Kidney epithelial cell (primary cell): ENCODE measurements around the gene STAC. TPM values are rescaled to one million over a fixed set of nuclear protein-coding genes. Genes with fewer than 3 reads are reported as not detected.
A peak's percentile ranks its signal among the peaks of the same experiment; 100 is the strongest.

Experiments used
- DNase-seq: peaks from one replicate; pipeline ENCODE4 v3.0.0-alpha.2; 2010; ENCODE audit warnings: low read depth
- H3K27me3 ChIP-seq: 2 replicates; pipeline ENCODE4 v1.6.0; 2011; ENCODE audit warnings: low read length; ENCODE audit not compliant: control insufficient read depth, insufficient read depth
- H3K36me3 ChIP-seq: 2 replicates; pipeline ENCODE4 v1.5.1; 2011; ENCODE audit warnings: low read length; ENCODE audit not compliant: control insufficient read depth, insufficient read depth
- H3K4me3 ChIP-seq: 2 replicates; pipeline ENCODE4 v1.5.1; 2011; ENCODE audit warnings: low read depth, mild to moderate bottlenecking, control low read depth, low read length
- CTCF ChIP-seq: IDR thresholded peaks from 2 replicates; pipeline ENCODE4 v1.5.1; 2011; ENCODE audit warnings: mild to moderate bottlenecking, moderate library complexity, low read length, control low read depth, inconsistent platforms; ENCODE audit not compliant: insufficient read depth, poor library complexity, severe bottlenecking
- total RNA-seq: library from RNA; depleted of rRNA; stranded (reverse); fragments of >200 nt; gene quantifications from 2 replicates; pipeline ENCODE4 v1.2.3, GENCODE V29; 2015

The STAC gene
- total RNA-seq, 1 donor from 2014 or later: 15.3 TPM

- no peak overlapping the region for H3K4me3 ChIP-seq
- no peaks in the 10 kb centered on the region for H3K36me3 ChIP-seq
- no peak for DNase-seq
- no peaks in the 10 kb centered on the region for H3K27me3 ChIP-seq
- TF ChIP-seq CTCF: no peak
Observed at GRCh38 chr3:36591959-36592358, 211.7 kb downstream of the STAC start.

GRCh38 chr3:36595511-36595910 is 215.2 kb downstream of the STAC start:
- TF ChIP-seq CTCF: no peak
- no peak for DNase-seq
- H3K4me3 ChIP-seq: no peak overlapping the region

GRCh38 chr3:36596419-36596818 is 216.1 kb downstream of the STAC start:
- no peak for DNase-seq
- Histone ChIP-seq H3K27me3 (no peaks in the 10 kb centered on the region), H3K4me3 (no peak overlapping the region), H3K36me3 (no peaks in the 10 kb centered on the region)
- TF ChIP-seq CTCF: no peak

More at GRCh38 chr3:36595511-36595910, 215.2 kb downstream of the STAC start:
- no peaks in the 10 kb centered on the region for H3K27me3 ChIP-seq
- no peaks in the 10 kb centered on the region for H3K36me3 ChIP-seq

- Histone ChIP-seq H3K4me3 (no peak overlapping the region), H3K27me3 (no peaks in the 10 kb centered on the region), H3K36me3 (no peaks in the 10 kb centered on the region)
- no peak for TF ChIP-seq CTCF
- peak; percentile 14 for DNase-seq
Observed at GRCh38 chr3:36597422-36597821, 217.1 kb downstream of the STAC start.
